Measurements from ENCODE around the gene NAALADL2.

Gene NAALADL2

DNA sequence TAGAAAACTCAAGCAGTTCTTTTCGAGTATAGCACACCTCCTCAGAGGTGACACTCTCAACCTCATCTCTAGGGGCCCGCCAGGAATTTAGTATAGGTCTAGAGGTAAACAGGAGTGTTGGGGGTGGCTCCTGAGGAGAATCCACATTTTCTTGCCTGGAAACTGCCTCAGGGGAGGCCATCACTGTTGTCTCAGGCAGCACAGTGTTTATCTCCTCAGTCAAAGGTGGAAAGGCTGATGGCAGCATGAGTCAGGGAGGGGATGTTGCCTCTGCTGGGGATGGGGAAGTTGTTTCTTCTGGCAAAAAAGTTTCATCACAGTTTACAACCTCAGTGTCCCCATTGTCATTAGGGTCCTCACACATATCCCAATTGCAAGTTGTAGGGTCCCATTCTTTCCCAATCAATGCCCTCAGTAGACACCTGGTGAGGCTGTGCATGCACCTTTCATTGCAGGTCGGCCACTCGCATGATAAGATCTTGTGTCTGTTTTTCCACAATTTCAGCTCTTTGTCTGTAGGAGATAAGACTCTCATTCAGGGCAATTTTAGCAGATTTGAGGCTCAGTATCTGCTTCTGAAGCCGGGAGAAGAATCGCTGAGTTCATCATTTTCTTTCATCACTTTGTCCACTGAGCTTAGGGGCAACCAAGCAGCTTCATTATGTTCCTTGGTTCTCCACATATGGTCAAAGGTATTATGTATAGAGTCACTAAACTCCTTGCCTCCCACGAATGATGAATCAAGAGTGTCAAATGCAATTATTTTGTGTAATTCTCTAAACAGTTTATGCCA, 25.8 kb downstream of the NAALADL2 start:
- no peak for DNase-seq (ENCODE audit: low read depth in 3 of 3)

- DNase-seq (ENCODE audit: low read depth in 3 of 3) = no peak
These were observed 32.5 kb downstream of the NAALADL2 start for GRCh38 chr3:174891524-174892203.

DNA sequence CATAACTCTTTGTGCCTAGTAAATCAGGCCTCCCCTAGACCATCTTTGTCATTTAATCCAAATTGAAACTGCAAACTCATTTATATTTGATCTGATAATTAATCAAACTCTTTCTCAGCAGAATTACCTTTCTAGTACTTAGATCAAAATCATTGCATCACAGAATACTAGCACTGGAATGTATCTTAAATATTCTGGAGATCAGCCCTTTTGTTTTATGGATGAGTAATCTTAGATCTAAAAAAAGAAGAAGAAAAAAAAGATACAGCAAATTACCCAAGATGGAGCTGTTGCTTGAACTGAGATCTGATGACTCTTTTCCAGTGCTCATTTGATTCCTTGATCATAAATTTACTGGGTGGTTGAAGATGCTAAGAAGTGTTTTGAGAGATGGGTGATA, 47.9 kb downstream of the NAALADL2 start:
- no peak for DNase-seq (ENCODE audit: low read depth in 3 of 3)

DNA sequence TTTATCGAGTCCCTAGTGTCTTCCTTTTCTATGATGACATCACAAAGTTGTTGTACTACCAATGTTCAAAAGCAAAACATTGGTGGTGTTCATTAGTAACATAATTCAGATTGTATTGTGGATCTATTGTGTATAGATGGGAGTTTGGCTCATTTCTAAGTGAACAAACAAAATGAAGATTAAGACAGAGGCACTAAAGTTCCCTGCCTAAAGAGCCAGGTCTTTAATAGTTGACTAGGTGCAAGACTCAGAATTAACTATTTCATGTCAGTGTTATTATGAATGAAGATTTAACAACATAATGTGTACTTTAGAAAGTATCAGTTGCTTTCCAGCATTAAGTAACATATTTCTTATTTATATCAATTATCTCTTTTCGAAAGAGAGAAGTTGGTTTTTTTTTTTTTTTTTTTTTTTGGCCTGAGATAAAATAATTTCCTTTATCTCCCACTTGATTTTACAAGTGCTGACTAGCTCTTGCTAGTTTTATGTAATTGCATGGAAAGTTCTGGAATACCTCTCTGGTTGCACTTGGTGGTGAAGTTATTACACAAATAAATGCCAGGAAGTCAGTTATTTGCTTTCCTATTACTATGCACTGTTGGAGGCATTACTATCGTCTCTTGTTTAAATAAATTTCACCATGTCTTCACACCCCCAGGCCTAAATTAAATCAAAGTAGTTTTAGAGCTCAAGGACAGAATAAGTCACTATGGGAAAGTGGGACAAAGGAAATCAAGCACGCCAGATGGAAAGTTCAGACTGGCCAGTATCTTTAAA, 48.7 kb downstream of the NAALADL2 start:
- no peak for DNase-seq (ENCODE audit: low read depth in 3 of 3)

GRCh38 chr3:174931473-174932353, 72.6 kb downstream of the NAALADL2 start:
- no peak for DNase-seq (ENCODE audit: low read depth in 3 of 3)

DNA sequence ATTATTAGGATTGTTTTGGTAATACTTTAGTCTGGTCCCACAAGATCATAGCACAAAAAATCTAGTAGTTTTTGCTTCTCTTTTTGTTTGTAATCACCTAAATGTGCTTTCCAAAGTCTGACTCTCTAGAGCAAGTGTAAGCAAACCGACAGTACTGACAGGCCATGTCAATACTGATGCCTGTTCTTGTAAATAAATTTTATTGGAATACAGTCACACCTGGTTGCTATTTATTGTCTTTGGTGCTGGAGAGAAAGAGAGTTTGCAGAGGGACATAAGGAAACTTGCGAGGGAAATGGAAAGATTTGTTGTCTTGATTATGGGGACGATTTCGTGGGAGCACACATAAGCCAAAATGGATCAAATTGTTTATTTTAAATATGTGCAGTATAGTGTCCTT, 77.5 kb downstream of the NAALADL2 start:
- no peak for DNase-seq (ENCODE audit: low read depth in 3 of 3)

DNA sequence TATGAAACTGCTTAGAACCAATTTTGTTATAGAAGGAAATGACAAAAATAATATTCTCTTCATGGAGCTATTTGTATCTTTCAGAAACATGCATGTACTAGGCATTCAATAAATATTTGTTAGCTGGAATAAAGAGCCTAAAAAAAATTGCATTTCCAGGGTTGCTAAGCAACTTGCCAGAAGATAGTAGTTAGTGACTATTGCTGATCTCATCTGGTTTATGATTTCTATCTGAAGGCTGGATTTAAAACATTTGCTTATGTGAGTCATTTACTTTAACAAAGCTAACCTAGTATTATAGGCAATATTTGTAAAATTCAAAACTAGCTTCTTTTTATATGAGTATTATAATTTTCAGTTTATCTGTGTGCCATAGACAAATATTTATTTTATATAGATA, 78.3 kb downstream of the NAALADL2 start:
- no peak for DNase-seq (ENCODE audit: low read depth in 3 of 3)

DNA sequence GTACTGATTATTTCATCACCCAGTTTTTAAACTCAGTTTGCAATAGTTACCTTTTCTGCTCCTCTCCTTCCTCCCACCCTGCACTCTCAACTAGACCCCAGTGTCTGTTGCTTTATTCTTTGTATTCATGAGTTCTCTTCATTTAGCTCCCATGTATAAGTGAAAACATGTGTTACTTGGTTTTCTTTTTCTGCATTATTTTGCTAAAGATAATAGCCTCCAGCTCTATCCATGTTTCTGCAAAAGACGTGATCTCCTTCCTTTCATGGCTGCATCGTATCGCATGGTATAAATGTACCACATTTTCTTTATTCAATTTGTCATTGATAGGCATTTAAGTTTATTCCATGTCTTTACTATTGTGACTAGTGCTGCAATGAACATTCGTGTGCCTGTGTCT, 79.0 kb downstream of the NAALADL2 start:
- DNase-seq (ENCODE audit: low read depth in 3 of 3) = no peak

- DNase-seq (ENCODE audit: low read depth in 3 of 3) = no peak
These were observed 81.0 kb downstream of the NAALADL2 start for GRCh38 chr3:174940151-174940550.

- no peak for DNase-seq (ENCODE audit: low read depth in 3 of 3)
These were observed 86.1 kb downstream of the NAALADL2 start for GRCh38 chr3:174945276-174945675.

DNA sequence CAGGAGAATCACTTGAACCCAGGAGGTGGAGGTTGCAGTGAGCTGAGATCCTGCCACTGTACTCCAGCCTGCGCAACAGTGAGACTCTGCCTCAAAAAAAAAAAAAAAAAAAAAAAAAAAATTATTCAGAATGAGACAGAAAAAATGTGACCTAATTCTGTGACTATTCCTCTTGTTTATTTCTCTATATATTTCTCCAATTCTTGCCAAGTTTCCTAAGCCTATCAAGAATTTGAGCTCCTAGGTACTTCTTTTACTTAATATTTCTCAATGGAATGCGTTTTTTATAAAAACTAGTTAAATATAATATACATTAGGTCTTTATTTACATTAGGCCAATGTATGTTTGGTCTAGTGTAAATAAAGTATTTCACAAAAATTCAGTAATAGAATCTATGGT, 86.8 kb downstream of the NAALADL2 start:
- DNase-seq (ENCODE audit: low read depth in 3 of 3) = no peak

DNA sequence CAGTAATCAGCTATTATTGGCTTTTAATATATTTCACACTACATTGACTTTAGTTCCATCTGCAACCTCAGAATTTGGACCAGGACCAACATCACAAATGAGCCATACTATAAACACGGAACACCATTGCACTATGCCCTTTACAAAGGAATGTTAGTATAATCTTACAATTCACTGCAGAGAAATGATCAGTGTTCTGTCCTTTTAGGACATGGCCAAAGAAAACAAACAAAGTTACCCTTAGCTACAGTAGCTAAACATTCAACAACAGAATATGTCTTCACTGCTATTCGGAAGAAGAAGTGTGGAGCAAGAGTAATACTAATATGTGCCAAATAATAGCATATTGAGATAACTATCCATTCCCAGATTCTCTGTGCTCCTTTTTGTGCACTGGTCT, 90.4 kb downstream of the NAALADL2 start:
- DNase-seq (ENCODE audit: low read depth in 3 of 3) = no peak

DNA sequence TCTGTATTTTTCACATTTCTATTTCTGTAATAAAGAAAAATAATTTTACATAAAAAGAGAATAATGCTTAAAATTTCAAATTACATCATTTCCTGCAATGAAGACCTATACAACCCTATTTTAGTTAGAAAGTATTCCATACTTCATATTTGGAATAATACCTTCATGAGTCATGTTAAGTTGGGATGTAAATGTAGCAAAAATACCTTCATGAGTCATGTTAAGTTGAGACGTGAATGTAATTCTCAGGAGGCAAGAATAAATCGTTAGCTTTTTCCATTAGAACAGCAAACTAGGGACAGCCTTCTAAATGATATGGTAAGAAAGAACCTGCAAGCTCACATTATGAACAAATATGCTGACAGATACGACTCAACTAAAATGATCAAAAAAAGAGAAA, 91.9 kb downstream of the NAALADL2 start:
- DNase-seq (ENCODE audit: low read depth in 3 of 3) = no peak

GRCh38 chr3:174951498-174952005, 92.4 kb downstream of the NAALADL2 start:
- DNase-seq (ENCODE audit: low read depth in 3 of 3) = no peak

GRCh38 chr3:174953068-174953467, 93.9 kb downstream of the NAALADL2 start:
- DNase-seq (ENCODE audit: low read depth in 3 of 3) = no peak

GRCh38 chr3:174955513-174956016, 96.4 kb downstream of the NAALADL2 start:
- no peak for DNase-seq (ENCODE audit: low read depth in 3 of 3)

- DNase-seq (ENCODE audit: low read depth in 3 of 3) = no peak
These were observed 97.9 kb downstream of the NAALADL2 start for GRCh38 chr3:174957081-174957480.

DNA sequence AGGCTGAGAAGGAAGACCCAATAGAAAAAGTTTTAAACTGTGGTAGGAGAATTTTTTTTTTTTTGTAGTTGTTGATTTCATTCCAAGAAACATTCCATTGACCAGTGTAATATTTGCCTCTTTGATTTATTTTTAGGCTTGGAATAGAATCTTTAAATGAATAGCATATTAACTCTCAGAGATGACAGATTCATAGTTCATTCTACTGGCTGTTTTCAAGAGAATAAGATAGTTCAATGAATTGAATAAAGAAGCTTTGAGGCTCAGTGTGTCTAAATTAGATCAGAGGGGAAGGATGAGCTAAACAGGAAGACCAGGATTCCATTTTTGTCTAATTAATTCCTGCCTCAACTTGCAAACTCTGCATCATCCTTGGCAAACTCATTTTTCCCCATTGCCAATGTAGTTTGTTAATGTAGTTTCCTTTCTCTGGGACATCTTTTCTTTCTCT, 98.4 kb downstream of the NAALADL2 start:
- no peak for DNase-seq (ENCODE audit: low read depth in 3 of 3)

DNA sequence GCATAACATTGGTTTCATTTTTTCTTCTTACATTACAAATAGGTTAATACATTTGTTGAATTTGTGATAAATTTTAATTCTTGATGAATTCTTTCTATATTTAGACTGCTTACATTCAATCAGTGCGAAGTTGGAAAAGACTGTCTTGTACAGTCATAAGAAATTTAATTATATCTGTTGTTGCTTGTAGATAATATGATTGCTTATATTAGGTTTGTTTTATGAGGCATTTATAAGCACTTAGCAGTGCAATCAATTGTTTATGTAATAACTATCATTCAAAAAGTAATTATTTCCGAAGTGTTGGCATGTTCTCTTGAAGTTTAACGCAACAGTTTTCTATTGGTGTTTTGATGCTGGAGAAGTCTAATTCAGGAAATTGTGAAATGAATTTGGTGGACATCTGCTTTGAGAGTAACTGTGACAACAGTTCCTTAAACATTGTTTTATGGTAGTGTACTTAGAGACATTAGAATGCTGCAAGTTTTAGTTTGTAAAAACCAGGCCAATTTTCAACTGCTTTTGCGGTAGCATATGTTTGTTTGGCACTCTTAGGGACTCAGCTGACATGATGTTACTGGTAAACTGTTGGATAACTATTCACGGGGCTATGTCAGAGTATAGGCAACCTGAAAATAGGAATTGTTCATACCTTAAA, 99.7 kb downstream of the NAALADL2 start:
- DNase-seq (ENCODE audit: low read depth in 3 of 3) = no peak

DNA sequence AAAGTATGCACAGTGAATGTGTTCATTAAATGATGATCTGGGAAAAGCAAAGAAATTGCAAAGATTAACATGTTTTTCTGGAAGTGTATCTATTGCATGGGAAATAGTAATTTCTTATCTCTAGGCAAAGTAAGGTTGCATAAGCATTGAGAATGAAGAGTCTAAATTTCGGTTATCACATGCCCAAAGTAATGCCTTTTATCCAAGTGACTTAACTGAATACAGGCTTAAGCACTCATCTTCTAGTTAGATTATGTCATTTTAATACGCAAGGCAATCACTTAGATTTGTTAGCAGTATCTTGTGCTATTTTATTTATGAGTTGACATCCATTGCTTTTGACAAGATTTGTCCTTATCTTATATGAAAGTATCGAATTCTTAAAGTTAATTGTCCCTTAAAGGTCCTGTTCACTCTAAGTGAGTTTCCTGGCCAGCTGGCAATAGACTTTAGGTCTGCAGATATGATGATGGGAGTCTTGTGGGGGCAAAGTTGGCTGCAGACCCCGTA, 100.5 kb downstream of the NAALADL2 start:
- no peak for DNase-seq (ENCODE audit: low read depth in 3 of 3)

Data from stimulated activated CD4-positive, alpha-beta T cell treated with anti-CD3 and anti-CD28 coated beads, TNF-alpha, amount 100 ng/mL, for 4 hours (primary cell).